ENCODE measurements around the gene GRID2. TPM values are rescaled to one million over a fixed set of nuclear protein-coding genes. Genes with fewer than 3 reads are reported as not detected.

GRID2 gene
- total and polyA plus RNA-seq, 10 of the 15 experiments (the other 5 are each of a cell fraction or from before 2014, with no cell fraction given): not detected

GRCh38 chr4:93578942-93579341 lies 1275.2 kb downstream of the GRID2 start (continued):
- TF ChIP-seq ZSCAN29 (IDR thresholded peaks at IDR 0.05): no peak
- TF ChIP-seq FOXK2 (IDR thresholded peaks at IDR 0.05): no peak
- TF ChIP-seq MYC (IDR thresholded peaks at IDR 0.05; ENCODE audit: insufficient read depth, insufficient read length, insufficient replicate concordance, low read length, severe bottlenecking): no peak
- TF ChIP-seq, protein P1, sequence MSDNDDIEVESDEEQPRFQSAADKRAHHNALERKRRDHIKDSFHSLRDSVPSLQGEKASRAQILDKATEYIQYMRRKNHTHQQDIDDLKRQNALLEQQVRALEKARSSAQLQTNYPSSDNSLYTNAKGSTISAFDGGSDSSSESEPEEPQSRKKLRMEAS (IDR thresholded peaks at IDR 0.05; ENCODE audit: low read depth, low read length): no peak
- no peak for TF ChIP-seq CHD1 (IDR thresholded peaks at IDR 0.05; ENCODE audit: low read depth, low read length)
- TF ChIP-seq, protein P2, sequence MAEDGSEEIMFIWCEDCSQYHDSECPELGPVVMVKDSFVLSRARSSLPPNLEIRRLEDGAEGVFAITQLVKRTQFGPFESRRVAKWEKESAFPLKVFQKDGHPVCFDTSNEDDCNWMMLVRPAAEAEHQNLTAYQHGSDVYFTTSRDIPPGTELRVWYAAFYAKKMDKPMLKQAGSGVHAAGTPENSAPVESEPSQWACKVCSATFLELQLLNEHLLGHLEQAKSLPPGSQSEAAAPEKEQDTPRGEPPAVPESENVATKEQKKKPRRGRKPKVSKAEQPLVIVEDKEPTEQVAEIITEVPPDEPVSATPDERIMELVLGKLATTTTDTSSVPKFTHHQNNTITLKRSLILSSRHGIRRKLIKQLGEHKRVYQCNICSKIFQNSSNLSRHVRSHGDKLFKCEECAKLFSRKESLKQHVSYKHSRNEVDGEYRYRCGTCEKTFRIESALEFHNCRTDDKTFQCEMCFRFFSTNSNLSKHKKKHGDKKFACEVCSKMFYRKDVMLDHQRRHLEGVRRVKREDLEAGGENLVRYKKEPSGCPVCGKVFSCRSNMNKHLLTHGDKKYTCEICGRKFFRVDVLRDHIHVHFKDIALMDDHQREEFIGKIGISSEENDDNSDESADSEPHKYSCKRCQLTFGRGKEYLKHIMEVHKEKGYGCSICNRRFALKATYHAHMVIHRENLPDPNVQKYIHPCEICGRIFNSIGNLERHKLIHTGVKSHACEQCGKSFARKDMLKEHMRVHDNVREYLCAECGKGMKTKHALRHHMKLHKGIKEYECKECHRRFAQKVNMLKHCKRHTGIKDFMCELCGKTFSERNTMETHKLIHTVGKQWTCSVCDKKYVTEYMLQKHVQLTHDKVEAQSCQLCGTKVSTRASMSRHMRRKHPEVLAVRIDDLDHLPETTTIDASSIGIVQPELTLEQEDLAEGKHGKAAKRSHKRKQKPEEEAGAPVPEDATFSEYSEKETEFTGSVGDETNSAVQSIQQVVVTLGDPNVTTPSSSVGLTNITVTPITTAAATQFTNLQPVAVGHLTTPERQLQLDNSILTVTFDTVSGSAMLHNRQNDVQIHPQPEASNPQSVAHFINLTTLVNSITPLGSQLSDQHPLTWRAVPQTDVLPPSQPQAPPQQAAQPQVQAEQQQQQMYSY (CRISPR knock-in tag; IDR thresholded peaks at IDR 0.05): no peak
- TF ChIP-seq CHD2 (IDR thresholded peaks at IDR 0.05; ENCODE audit: borderline replicate concordance, low read depth, low read length): no peak
- TF ChIP-seq BMI1 (IDR thresholded peaks at IDR 0.05; ENCODE audit: borderline replicate concordance): no peak
- TF ChIP-seq YBX1 (IDR thresholded peaks at IDR 0.05): no peak
- no peak for TF ChIP-seq NR2C2 (IDR thresholded peaks at IDR 0.05; ENCODE audit: borderline replicate concordance, control insufficient read depth, insufficient read length, low read depth)
- TF ChIP-seq ZNF274 (IDR thresholded peaks at IDR 0.05; ENCODE audit: insufficient read depth, insufficient read length): no peak
- TF ChIP-seq MYB (IDR thresholded peaks at IDR 0.05; ENCODE audit: borderline replicate concordance, low read depth, low read length): no peak
- no peak for TF ChIP-seq GATAD2B (conservative IDR thresholded peaks at IDR 0.05; ENCODE audit: low read depth)

Measured in GM12878 (cell line).